ENCODE data around the gene PHF21B.
"Not testable (repeated sequence)": the region's sequence is repeated elsewhere in the genome, so short reads cannot be mapped to it uniquely, and the experiment has no call there.

Gene PHF21B

GRCh38 chr22:44962741-44963454, 46.9 kb downstream of the PHF21B start:
- in situ Hi-C loops (cut with HindIII; ENCODE audit: low sequenced_read_pairs), result no loop called here
- TF ChIP-seq CTCF (IDR thresholded peaks at IDR 0.05; ENCODE audit: low read depth, low read length), result no peak
- DNase-seq (ENCODE audit: low read depth, low spot score), result no peak
- H3K4me3 ChIP-seq (ENCODE audit: low read depth, low read length), result no peak overlapping the region

- H3K4me3 ChIP-seq (ENCODE audit: low read depth, low read length); in situ Hi-C loops (cut with HindIII; ENCODE audit: low sequenced_read_pairs); DNase-seq (ENCODE audit: low read depth, low spot score): not testable (repeated sequence)
These were observed 48.1 kb downstream of the PHF21B start for GRCh38 chr22:44961682-44962081.

GRCh38 chr22:44956840-44957767, 52.7 kb downstream of the PHF21B start:
- in situ Hi-C loops (cut with HindIII; ENCODE audit: low sequenced_read_pairs), result no loop called here
- DNase-seq (ENCODE audit: low read depth, low spot score), result no peak
- peak; percentile 39 for TF ChIP-seq CTCF (IDR thresholded peaks at IDR 0.05; ENCODE audit: low read depth, low read length)
- no peak overlapping the region for H3K4me3 ChIP-seq (ENCODE audit: low read depth, low read length)

- no peak for TF ChIP-seq CTCF (IDR thresholded peaks at IDR 0.05; ENCODE audit: low read depth, low read length)
- in situ Hi-C loops (cut with HindIII; ENCODE audit: low sequenced_read_pairs), result no loop called here
These were observed 54.7 kb downstream of the PHF21B start for GRCh38 chr22:44955102-44955501.

GRCh38 chr22:44954149-44954548, 55.7 kb downstream of the PHF21B start:
- no peak overlapping the region for H3K4me3 ChIP-seq (ENCODE audit: low read depth, low read length)
- no peak for DNase-seq (ENCODE audit: low read depth, low spot score)
- no peak for TF ChIP-seq CTCF (IDR thresholded peaks at IDR 0.05; ENCODE audit: low read depth, low read length)
- in situ Hi-C loops (cut with HindIII; ENCODE audit: low sequenced_read_pairs), result no loop called here

More at GRCh38 chr22:44955102-44955501, 54.7 kb downstream of the PHF21B start:
- DNase-seq (ENCODE audit: low read depth, low spot score), result no peak
- no peak overlapping the region for H3K4me3 ChIP-seq (ENCODE audit: low read depth, low read length)

GRCh38 chr22:44952863-44953746, 56.7 kb downstream of the PHF21B start:
- TF ChIP-seq CTCF (IDR thresholded peaks at IDR 0.05; ENCODE audit: low read depth, low read length), result no peak
- H3K4me3 ChIP-seq (ENCODE audit: low read depth, low read length), result no peak overlapping the region
- DNase-seq (ENCODE audit: low read depth, low spot score), result no peak
- in situ Hi-C loops (cut with HindIII; ENCODE audit: low sequenced_read_pairs), result no loop called here

Measured in astrocyte of the spinal cord (primary cell).